ENCODE results near the gene RRAD.

RRAD gene

GRCh38 chr16:66913081-66913480 is 12.3 kb downstream of the RRAD start:
- no peak for DNase-seq

GRCh38 chr16:66911801-66912200 is 13.5 kb downstream of the RRAD start:
- DNase-seq: no peak

- no peak for DNase-seq
Measured at GRCh38 chr16:66911112-66911511, 14.2 kb downstream of the RRAD start.

GRCh38 chr16:66910175-66910940 is 15.0 kb downstream of the RRAD start:
- DNase-seq: no peak

GRCh38 chr16:66908762-66909559 is 16.4 kb downstream of the RRAD start:
- no peak for DNase-seq

GRCh38 chr16:66908116-66908515 is 17.2 kb downstream of the RRAD start:
- DNase-seq: no peak

- DNase-seq: no peak
Measured at GRCh38 chr16:66906916-66907836, 18.2 kb downstream of the RRAD start.

- DNase-seq: peak; percentile 31
Measured at GRCh38 chr16:66905633-66906539, 19.4 kb downstream of the RRAD start.

- DNase-seq: no peak
Measured at GRCh38 chr16:66904846-66905632, 20.3 kb downstream of the RRAD start.

- DNase-seq: no peak
Measured at GRCh38 chr16:66904428-66904845, 20.9 kb downstream of the RRAD start.

- DNase-seq: no peak
Measured at GRCh38 chr16:66903544-66904427, 21.5 kb downstream of the RRAD start.

GRCh38 chr16:66902648-66903543 is 22.4 kb downstream of the RRAD start:
- no peak for DNase-seq

- no peak for DNase-seq
Measured at GRCh38 chr16:66901626-66902025, 23.7 kb downstream of the RRAD start.

- DNase-seq: no peak
Measured at GRCh38 chr16:66900721-66901441, 24.5 kb downstream of the RRAD start.

GRCh38 chr16:66899945-66900710 is 25.2 kb downstream of the RRAD start:
- peak; percentile 43 for DNase-seq

GRCh38 chr16:66899310-66899944 is 25.9 kb downstream of the RRAD start:
- peak; percentile 13 for DNase-seq

- DNase-seq: no peak
Measured at GRCh38 chr16:66898933-66899309, 26.4 kb downstream of the RRAD start.
